ACHN (cell line): ENCODE measurements around the gene KLHL35.

Experiments used
- DNase-seq: peaks from one replicate; pipeline ENCODE4 v3.0.0-alpha.2; 2015
- in situ Hi-C: cut with HindIII; loops from 2 replicates; pipeline ENCODE4 v1.10.0; 2017; ENCODE audit warnings: low sequenced_read_pairs, low pct_ligation_motif_present, low pct_unique_long_range_greater_than_20kb

The KLHL35 gene

GRCh38 chr11:75432911-75433321 is at the start of gene KLHL35:
KLHL35 (minus strand) TSS chr11:75433203; CDS start chr11:75430629, 2,574 bp downstream.
- no peak for DNase-seq
- in situ Hi-C loops: no loop called here

- in situ Hi-C loops: no loop called here
- DNase-seq: no peak
These were observed 49.1 kb upstream of the KLHL35 start for GRCh38 chr11:75481922-75482606.

DNA sequence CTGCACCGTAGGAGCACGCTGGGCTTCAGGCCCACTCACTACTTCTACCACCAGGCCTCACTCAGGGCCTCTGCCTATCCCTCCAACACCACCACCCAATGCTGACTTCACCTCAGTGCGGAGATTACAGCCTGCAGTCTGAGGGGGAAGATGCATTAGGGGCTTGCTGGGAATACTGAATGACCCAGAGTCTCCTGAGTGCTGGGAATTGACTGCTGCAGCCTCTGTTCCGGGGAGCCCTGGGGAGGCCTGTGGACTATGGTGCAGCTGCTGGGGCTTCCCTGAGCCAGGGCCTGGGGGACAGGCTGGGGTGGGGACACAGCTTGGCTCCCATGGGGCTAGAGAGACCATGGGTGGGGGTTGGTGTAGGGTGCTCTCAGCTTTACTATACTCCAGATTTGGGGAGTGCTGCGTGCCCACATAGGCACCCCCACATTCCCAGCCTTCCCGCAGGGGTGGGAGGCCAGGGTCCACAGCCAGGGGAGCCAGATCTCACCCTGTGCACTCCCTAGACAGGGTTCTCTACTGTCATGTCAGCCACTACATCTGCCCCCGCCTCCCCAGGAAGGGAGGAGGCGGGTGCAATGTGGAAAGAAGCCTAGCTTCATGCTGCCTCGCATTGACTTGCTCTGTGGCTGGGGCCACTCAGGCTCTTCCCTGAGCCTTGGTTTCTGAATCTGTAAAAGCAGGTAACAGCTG is 48.4 kb upstream of the KLHL35 start:
- DNase-seq: no peak
- in situ Hi-C loops: no loop called here

GRCh38 chr11:75480185-75481175 is 47.5 kb upstream of the KLHL35 start:
- no peak for DNase-seq

DNA sequence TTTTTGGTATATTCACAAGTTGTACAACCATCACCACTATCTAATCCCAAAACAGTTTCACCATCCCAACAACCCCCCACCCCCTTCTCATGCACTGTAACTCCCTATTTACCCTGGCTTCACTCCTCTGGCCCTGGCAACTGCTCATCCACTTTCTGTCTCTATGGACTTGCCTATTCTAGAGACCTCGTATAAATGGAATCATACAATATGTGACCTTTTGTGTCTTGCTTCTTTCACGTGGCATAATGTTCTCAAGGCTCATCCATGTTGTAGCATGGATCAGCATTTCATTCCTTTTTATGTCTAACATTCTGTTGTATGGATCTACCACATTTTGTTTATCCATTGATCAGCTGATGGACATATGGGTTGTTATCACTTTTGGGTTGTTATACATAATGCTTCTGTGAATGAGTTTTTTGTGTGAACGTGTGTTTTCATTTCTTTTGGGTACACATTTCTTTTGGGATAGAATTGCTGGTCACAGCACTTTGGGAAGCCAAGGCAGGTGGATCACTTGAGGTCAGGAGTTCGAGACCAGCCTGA is 46.7 kb upstream of the KLHL35 start:
- no peak for DNase-seq
- in situ Hi-C loops: no loop called here

More at GRCh38 chr11:75480185-75481175, 47.5 kb upstream of the KLHL35 start:
- in situ Hi-C loops: no loop called here

DNA sequence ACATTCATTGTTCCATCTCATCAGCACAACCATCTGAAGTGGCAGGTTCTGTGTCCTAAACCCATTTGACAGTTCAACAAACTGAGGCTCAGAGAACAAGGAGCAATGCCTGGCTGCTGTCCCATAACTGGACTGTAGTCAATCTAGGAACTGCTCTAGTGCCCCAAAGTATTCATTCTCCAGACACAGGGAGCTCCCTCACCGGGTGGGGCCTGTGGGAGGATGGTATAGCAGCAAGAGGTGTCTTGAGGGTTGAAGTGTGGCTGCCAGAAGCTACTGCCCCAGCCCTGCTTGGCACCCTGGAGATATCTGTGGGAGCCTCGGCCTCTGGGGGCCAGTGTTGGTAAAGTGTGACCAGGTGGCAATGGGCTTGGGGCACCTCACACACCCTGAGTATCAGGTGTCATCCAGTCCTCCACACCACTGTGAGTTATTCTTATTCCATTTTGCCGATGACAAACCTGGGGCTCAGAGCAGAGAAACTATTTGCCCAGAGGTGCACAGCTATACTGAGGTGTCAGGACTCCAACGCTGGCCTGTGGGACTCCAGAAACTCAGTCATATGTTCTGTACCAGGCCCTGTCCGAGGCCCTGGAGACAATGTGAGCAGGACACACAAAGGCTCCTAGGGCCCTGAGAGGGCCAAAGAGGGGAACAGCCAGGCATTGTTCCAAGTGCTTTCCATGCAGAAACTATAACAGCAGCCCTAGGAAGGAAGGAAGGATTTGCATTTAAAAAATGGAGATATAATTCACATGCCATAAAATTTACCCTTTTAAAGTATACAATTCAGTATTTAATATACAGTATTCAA is 46.0 kb upstream of the KLHL35 start:
- DNase-seq: no peak
- in situ Hi-C loops: no loop called here

DNA sequence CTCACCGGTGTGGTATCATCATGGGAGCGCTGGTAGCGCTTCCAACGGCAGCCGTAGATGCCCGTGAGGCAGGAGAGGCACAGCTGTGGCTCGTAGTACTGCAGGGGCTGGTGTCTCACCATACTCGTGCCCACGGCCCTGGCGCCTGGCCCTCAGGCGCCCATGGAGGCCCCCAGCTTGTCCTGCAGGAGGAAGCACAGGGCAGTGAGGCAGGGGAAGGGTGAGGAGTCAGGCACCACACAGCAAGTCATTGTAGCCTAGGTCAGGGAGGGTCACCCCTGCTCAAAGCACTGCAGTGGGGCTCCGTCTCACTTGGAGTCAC is 44.6 kb upstream of the KLHL35 start:
- no peak for DNase-seq
- in situ Hi-C loops: no loop called here

- in situ Hi-C loops: no loop called here
- no peak for DNase-seq
These were observed 44.0 kb upstream of the KLHL35 start for GRCh38 chr11:75476739-75477613.

DNA sequence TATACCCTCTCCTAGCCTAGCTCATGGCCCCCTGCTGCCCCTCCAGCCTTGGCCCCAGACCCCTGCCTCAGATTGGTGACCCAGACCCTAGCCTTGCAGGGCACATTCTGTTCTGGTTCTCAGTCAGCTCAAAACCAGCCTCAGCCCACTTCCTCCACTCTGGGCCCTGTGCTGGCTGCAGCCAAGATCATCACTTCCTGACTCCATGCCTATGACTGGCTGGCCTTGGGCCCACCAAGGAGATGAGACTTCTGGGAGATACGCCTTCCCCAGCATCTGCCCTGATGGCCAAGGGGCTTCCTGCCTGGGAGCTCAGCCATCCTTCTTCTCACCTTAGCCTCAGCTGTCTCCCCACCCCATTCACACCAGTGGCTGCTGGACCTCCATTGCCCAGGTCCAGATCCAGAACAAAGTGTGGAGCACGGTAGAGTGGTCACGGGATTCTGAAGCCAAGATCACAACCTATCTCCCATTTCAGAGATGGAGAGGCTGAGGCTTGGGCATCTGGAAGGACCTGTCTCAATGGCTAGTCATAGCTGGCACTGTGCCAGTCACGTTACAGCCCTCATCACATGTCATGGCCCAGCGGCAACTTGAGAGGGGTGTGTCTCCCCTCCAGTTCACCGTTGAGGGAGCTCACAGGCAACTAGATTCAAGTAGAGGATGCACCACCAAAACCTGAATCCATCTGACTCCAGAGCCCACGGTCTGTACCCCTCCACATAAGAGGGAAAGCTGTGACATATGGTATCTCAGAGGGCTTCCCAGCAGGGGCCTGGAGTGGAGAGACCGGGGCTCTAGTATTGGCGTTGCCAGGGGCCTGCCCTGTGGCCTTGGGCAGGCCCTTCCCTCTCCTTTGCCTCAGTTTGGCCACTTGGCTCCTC is 43.0 kb upstream of the KLHL35 start:
- in situ Hi-C loops: no loop called here

GRCh38 chr11:75474878-75475766 is 42.1 kb upstream of the KLHL35 start:
- in situ Hi-C loops: no loop called here
- DNase-seq: no peak

More for the DNA sequence above, 43.0 kb upstream of the KLHL35 start:
- DNase-seq: no peak

- DNase-seq: no peak
These were observed 41.2 kb upstream of the KLHL35 start for GRCh38 chr11:75474240-75474639.

GRCh38 chr11:75473684-75474083 is 40.7 kb upstream of the KLHL35 start:
- DNase-seq: no peak
- in situ Hi-C loops: no loop called here

More at GRCh38 chr11:75474240-75474639, 41.2 kb upstream of the KLHL35 start:
- in situ Hi-C loops: no loop called here

- no peak for DNase-seq
- in situ Hi-C loops: no loop called here
These were observed 39.2 kb upstream of the KLHL35 start for GRCh38 chr11:75472081-75472732.

- in situ Hi-C loops: no loop called here
- no peak for DNase-seq
These were observed 38.4 kb upstream of the KLHL35 start for GRCh38 chr11:75471176-75471973.
